ENCODE results near the gene LIMK2.

Gene LIMK2

GRCh38 chr22:31329029-31329428 lies 116.9 kb downstream of the LIMK2 start:
- Histone ChIP-seq H3K4me1 (no peaks in the 10 kb centered on the region), H3K27me3 (no peaks in the 10 kb centered on the region), H3K9me3 (no peaks in the 10 kb centered on the region), H3K4me3 (ENCODE audit: low read depth, low read length) (no peak overlapping the region), H3K36me3 (peaks cover 85% of the 10 kb centered on the region)
- TF ChIP-seq CTCF (IDR thresholded peaks at IDR 0.05; ENCODE audit: low read depth, low read length): no peak
- no peak for DNase-seq
